ENCODE measurements around the gene CHN1.

GRCh38 chr2:174929786-174930185 lies 75.4 kb downstream of the CHN1 start:
- TF ChIP-seq EP300 (IDR thresholded peaks at IDR 0.05) = no peak
- no peak for TF ChIP-seq CTCF (IDR thresholded peaks at IDR 0.05)
- TF ChIP-seq POLR2A (IDR thresholded peaks at IDR 0.05) = no peak

Data from upper lobe of left lung (tissue), 4 donors.